ENCODE measurements around the gene CYP3A4. TPM values are rescaled to one million over a fixed set of nuclear protein-coding genes. Genes with fewer than 3 reads are reported as not detected.

The CYP3A4 gene
- total RNA-seq (not detected), polyA plus RNA-seq (0.79 TPM)

- Histone ChIP-seq H3K4me3 (ENCODE audit: low read depth, low read length) (no peak within 1 kb of the TSS), H3K27ac (ENCODE audit: low read depth) (no peak within 1 kb of the TSS)
Measured at GRCh38 chr7:99784007-99784406, at the start of gene CYP3A4. TSS of gene CYP3A4 (minus strand) at chr7:99784184. CDS start at chr7:99784081, 103 bp downstream.

GRCh38 chr7:99833289-99833877 is 49.4 kb upstream of the CYP3A4 start:
- no peak overlapping the region for H3K4me3 ChIP-seq (ENCODE audit: low read depth, low read length)
- no peaks in the 10 kb centered on the region for H3K36me3 ChIP-seq (ENCODE audit: insufficient read depth)
- peaks cover 1% of the 10 kb centered on the region for H3K4me1 ChIP-seq (ENCODE audit: insufficient read depth)
- DNase-seq (ENCODE audit: extremely low spot score) = no peak
- no peak overlapping the region for H3K27ac ChIP-seq (ENCODE audit: low read depth)
- 55% methylated on average over 8 of the region's 8 CpGs for WGBS

More at GRCh38 chr7:99784007-99784406, at the start of gene CYP3A4:
- no peaks in the 10 kb centered on the region for H3K4me1 ChIP-seq (ENCODE audit: insufficient read depth)
- H3K36me3 ChIP-seq (ENCODE audit: insufficient read depth) = no peaks in the 10 kb centered on the region
- DNase-seq (ENCODE audit: extremely low spot score) = no peak

- Histone ChIP-seq H3K27ac (ENCODE audit: low read depth) (no peak overlapping the region), H3K4me3 (ENCODE audit: low read depth, low read length) (no peak overlapping the region), H3K4me1 (ENCODE audit: insufficient read depth) (peaks cover 1% of the 10 kb centered on the region), H3K36me3 (ENCODE audit: insufficient read depth) (no peaks in the 10 kb centered on the region)
- DNase-seq (ENCODE audit: extremely low spot score) = no peak
Measured at GRCh38 chr7:99831595-99831994, 47.6 kb upstream of the CYP3A4 start.

GRCh38 chr7:99829524-99830160 is 45.7 kb upstream of the CYP3A4 start:
- Histone ChIP-seq H3K4me1 (ENCODE audit: insufficient read depth) (peaks cover 1% of the 10 kb centered on the region), H3K4me3 (ENCODE audit: low read depth, low read length) (no peak overlapping the region), H3K27ac (ENCODE audit: low read depth) (no peak overlapping the region), H3K36me3 (ENCODE audit: insufficient read depth) (no peaks in the 10 kb centered on the region)
- DNase-seq (ENCODE audit: extremely low spot score) = no peak
- WGBS = 83% methylated on average over 1 of the region's 1 CpG

GRCh38 chr7:99828811-99829210 is 44.8 kb upstream of the CYP3A4 start:
- Histone ChIP-seq H3K36me3 (ENCODE audit: insufficient read depth) (no peaks in the 10 kb centered on the region), H3K27ac (ENCODE audit: low read depth) (no peak overlapping the region), H3K4me1 (ENCODE audit: insufficient read depth) (peaks cover 1% of the 10 kb centered on the region), H3K4me3 (ENCODE audit: low read depth, low read length) (no peak overlapping the region)
- DNase-seq (ENCODE audit: extremely low spot score) = no peak

- Histone ChIP-seq H3K27ac (ENCODE audit: low read depth) (no peak overlapping the region), H3K36me3 (ENCODE audit: insufficient read depth) (no peaks in the 10 kb centered on the region), H3K4me3 (ENCODE audit: low read depth, low read length) (no peak overlapping the region), H3K4me1 (ENCODE audit: insufficient read depth) (peaks cover 1% of the 10 kb centered on the region)
- 60% methylated on average over 2 of the region's 2 CpGs for WGBS
- DNase-seq (ENCODE audit: extremely low spot score) = no peak
Measured at GRCh38 chr7:99827040-99827778, 43.2 kb upstream of the CYP3A4 start.

- Histone ChIP-seq H3K27ac (ENCODE audit: low read depth) (no peak overlapping the region), H3K36me3 (ENCODE audit: insufficient read depth) (no peaks in the 10 kb centered on the region), H3K4me3 (ENCODE audit: low read depth, low read length) (no peak overlapping the region), H3K4me1 (ENCODE audit: insufficient read depth) (peaks cover 1% of the 10 kb centered on the region)
- no peak for DNase-seq (ENCODE audit: extremely low spot score)
Measured at GRCh38 chr7:99825873-99826272, 41.9 kb upstream of the CYP3A4 start.

GRCh38 chr7:99825452-99825851 is 41.5 kb upstream of the CYP3A4 start:
- H3K4me1 ChIP-seq (ENCODE audit: insufficient read depth) = peaks cover 1% of the 10 kb centered on the region
- WGBS = 58% methylated on average over 1 of the region's 1 CpG
- H3K36me3 ChIP-seq (ENCODE audit: insufficient read depth) = no peaks in the 10 kb centered on the region
- H3K27ac ChIP-seq (ENCODE audit: low read depth) = no peak overlapping the region
- DNase-seq (ENCODE audit: extremely low spot score) = no peak
- no peak overlapping the region for H3K4me3 ChIP-seq (ENCODE audit: low read depth, low read length)

GRCh38 chr7:99824091-99824490 is 40.1 kb upstream of the CYP3A4 start:
- Histone ChIP-seq H3K4me3 (ENCODE audit: low read depth, low read length) (no peak overlapping the region), H3K36me3 (ENCODE audit: insufficient read depth) (no peaks in the 10 kb centered on the region), H3K4me1 (ENCODE audit: insufficient read depth) (no peaks in the 10 kb centered on the region), H3K27ac (ENCODE audit: low read depth) (no peak overlapping the region)
- WGBS = 84% methylated on average over 3 of the region's 3 CpGs
- DNase-seq (ENCODE audit: extremely low spot score) = no peak

GRCh38 chr7:99822731-99823718 is 39.0 kb upstream of the CYP3A4 start:
- H3K4me3 ChIP-seq (ENCODE audit: low read depth, low read length) = no peak overlapping the region
- H3K27ac ChIP-seq (ENCODE audit: low read depth) = no peak overlapping the region
- WGBS = 66% methylated on average over 4 of the region's 4 CpGs
- no peak for DNase-seq (ENCODE audit: extremely low spot score)
- H3K4me1 ChIP-seq (ENCODE audit: insufficient read depth) = no peaks in the 10 kb centered on the region
- no peaks in the 10 kb centered on the region for H3K36me3 ChIP-seq (ENCODE audit: insufficient read depth)

- H3K36me3 ChIP-seq (ENCODE audit: insufficient read depth) = no peaks in the 10 kb centered on the region
- H3K4me3 ChIP-seq (ENCODE audit: low read depth, low read length) = no peak overlapping the region
- H3K4me1 ChIP-seq (ENCODE audit: insufficient read depth) = no peaks in the 10 kb centered on the region
- no peak overlapping the region for H3K27ac ChIP-seq (ENCODE audit: low read depth)
- WGBS = 85% methylated on average over 2 of the region's 2 CpGs
- DNase-seq (ENCODE audit: extremely low spot score) = no peak
Measured at GRCh38 chr7:99820408-99821027, 36.5 kb upstream of the CYP3A4 start.

GRCh38 chr7:99808766-99809165 is 24.8 kb upstream of the CYP3A4 start:
- Histone ChIP-seq H3K36me3 (ENCODE audit: insufficient read depth) (no peaks in the 10 kb centered on the region), H3K4me1 (ENCODE audit: insufficient read depth) (no peaks in the 10 kb centered on the region), H3K4me3 (ENCODE audit: low read depth, low read length) (no peak overlapping the region), H3K27ac (ENCODE audit: low read depth) (no peak overlapping the region)
- WGBS = 84% methylated on average over 5 of the region's 5 CpGs
- no peak for DNase-seq (ENCODE audit: extremely low spot score)

- no peak for DNase-seq (ENCODE audit: extremely low spot score)
- Histone ChIP-seq H3K4me1 (ENCODE audit: insufficient read depth) (no peaks in the 10 kb centered on the region), H3K27ac (ENCODE audit: low read depth) (no peak overlapping the region), H3K36me3 (ENCODE audit: insufficient read depth) (no peaks in the 10 kb centered on the region), H3K4me3 (ENCODE audit: low read depth, low read length) (no peak overlapping the region)
- 58% methylated on average over 3 of the region's 3 CpGs for WGBS
Measured at GRCh38 chr7:99806839-99807478, 23.0 kb upstream of the CYP3A4 start.

Measured in urinary bladder (tissue), 4 donors.